CD4-positive, alpha-beta T cell treated with Interleukin-2 at 100 ng/mL for 4 hours (primary cell): Measurements from ENCODE around the gene RFT1.
"Not testable (repeated sequence)": the region's sequence is repeated elsewhere in the genome, so short reads cannot be mapped to it uniquely, and the experiment has no call there.

Source experiments
- DNase-seq: peaks from one replicate; pipeline ENCODE4 v3.0.0-alpha.2; 2020; ENCODE audit warnings: low spot score

The RFT1 gene

GRCh38 chr3:53069422-53070068 lies 60.7 kb downstream of the RFT1 start:
- DNase-seq, result no peak

GRCh38 chr3:53068176-53068575 lies 62.1 kb downstream of the RFT1 start:
- no peak for DNase-seq

GRCh38 chr3:53067567-53067966 lies 62.7 kb downstream of the RFT1 start:
- DNase-seq, result no peak

- no peak for DNase-seq
Measured at GRCh38 chr3:53065841-53066480, 64.3 kb downstream of the RFT1 start.

- no peak for DNase-seq
Measured at GRCh38 chr3:53062905-53063304, 67.3 kb downstream of the RFT1 start.

- DNase-seq, result no peak
Measured at GRCh38 chr3:53056442-53056841, 73.8 kb downstream of the RFT1 start.

GRCh38 chr3:53054233-53054632 lies 76.0 kb downstream of the RFT1 start:
- not testable (repeated sequence) for DNase-seq

- DNase-seq, result no peak
Measured at GRCh38 chr3:53051929-53052328, 78.3 kb downstream of the RFT1 start.

DNA sequence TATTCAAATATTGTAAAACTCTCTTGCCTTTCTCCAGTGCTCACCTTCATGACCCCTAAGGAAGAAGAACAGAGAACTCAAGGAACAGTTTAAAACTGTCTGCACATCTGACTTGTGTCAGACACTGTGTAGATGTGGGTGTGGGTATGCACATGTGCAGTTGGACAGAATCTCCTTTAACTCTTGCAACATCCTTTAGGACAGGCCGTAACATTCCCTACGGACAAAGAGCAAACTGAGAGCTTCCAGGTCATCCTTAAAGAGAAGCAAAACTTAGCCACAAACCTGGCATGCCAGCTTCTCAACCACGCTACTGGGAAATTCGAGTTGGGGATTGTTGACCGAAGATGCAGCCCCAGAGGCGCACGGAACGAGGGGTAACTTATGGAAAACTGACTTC lies 80.2 kb downstream of the RFT1 start:
- DNase-seq, result no peak

DNA sequence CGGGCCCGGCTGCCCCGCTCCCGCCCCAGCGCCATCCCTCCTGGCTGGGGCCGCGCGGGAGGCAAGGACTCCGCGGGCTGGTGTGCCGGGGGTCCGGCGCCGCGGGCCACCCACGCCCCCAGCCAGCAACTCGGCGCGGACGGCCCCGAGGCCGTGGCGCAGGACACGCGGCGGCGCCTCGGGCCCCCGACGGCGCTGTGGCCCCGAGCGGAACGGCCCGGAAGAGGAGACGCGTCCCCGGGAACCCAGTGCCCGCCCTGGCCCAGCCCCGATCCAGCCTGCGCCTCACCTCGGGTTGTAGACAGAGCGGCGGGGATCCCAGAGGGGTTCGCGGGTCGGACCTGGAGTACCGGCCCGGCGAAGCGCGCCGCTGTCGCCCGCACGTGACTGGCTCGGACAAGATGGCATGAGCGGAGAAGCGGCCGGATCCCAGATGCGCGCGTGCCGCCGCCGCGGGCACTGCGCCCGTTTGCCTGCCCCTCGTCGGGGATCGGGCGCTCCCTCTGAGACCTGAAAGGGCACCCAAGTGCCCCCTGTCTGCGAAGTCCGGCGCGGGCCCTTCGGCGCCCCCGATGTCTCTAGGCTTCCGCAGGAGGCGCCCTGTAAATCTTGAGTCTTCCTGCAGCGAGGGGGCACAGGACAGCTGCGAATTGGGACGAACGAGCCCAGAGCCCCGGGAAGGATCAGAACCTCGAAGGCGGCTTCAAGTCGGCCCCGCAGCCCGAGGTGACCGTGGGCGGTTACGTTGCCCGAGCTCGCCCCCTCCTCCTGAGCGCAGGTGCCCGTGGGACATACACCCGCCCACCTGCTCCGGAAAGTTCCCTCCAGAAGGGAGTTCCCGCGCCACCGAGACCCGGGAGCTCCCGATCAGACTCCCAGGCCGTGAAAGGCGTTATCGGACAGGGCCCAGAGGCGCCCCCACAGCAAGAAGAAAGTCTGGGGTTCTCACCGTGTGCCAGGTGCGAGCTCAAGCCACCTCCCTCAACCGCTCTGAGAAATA lies 83.8 kb downstream of the RFT1 start:
- DNase-seq, result peak; percentile 69

- peak; percentile 82 for DNase-seq
Measured at GRCh38 chr3:53045518-53046170, 84.6 kb downstream of the RFT1 start, which contains the start of gene SFMBT1. TSS of gene SFMBT1 (minus strand) at chr3:53046073. CDS start at chr3:52969128, 76,945 bp downstream.

- peak; percentile 72 for DNase-seq
Measured at GRCh38 chr3:53044711-53045517, 85.3 kb downstream of the RFT1 start.

GRCh38 chr3:53044371-53044710 lies 85.9 kb downstream of the RFT1 start:
- DNase-seq, result no peak

GRCh38 chr3:53043738-53044137 lies 86.5 kb downstream of the RFT1 start:
- no peak for DNase-seq

GRCh38 chr3:53042651-53043050 lies 87.6 kb downstream of the RFT1 start:
- no peak for DNase-seq

DNA sequence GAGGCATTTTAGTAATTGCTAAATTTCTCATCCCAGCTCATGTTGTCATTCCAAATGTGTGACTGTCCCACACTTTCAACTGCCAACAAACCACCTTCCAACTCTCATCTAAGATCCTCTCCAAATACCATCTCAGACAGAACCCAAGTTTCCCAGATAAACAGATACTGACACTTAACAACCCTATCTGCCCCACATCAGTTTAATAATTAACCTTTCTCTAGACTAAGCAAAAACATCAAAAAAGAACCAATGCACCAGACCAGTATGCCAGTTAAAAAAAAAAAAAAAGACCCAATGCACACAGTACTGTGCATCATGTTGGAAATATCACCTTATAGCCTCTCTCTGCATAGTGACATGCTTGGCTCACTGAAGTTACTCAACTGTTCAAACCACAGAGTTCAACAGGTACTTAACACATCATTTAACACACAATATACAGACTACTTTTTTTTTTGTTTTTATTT lies 89.8 kb downstream of the RFT1 start:
- DNase-seq, result no peak

DNA sequence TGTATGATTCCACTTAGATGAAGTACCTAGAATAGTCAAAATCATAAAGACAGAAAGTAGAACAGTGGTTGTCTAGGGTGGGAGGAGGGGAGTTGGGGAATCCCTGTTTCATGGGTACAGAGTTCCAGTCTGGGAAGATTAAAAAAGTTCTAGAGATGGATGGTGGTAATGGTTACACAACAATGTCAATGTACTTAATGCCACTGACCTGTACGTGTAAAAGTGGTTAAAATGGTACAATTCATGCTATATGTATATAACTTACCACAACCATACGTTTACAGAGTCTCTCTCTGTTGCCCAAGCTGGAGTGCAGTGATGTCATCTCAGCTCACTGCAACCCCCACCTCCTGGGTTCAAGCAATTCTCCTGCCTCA lies 90.9 kb downstream of the RFT1 start:
- no peak for DNase-seq

- DNase-seq, result no peak
Measured at GRCh38 chr3:53038679-53039375, 91.4 kb downstream of the RFT1 start.
